Endothelial cell of umbilical vein (primary cell): ENCODE data around the gene AK5. TPM values are rescaled to one million over a fixed set of nuclear protein-coding genes. Genes with fewer than 3 reads are reported as not detected.

ENCODE experiments used
- BruUV-seq: library from RNA; stranded (reverse); fragments of 400-500 nt; replicated peaks from 2 replicates; lab custom pipeline; 2021; lab: Mats Ljungman, UMichigan
- CTCF ChIA-PET: fragments of 300-600, 350-600 bp; sonication (Branson Sonifier 250); formaldehyde crosslinking; loops from one replicate; lab custom pipeline; 2021; ENCODE audit warnings: antibody characterized with exemption, inconsistent platforms; lab: Charles Lee
- POLR2A ChIA-PET: fragments of 300-600, 350-600 bp; sonication (Branson Sonifier 250); formaldehyde crosslinking; loops from one replicate; lab custom pipeline; 2021; ENCODE audit warnings: antibody characterized with exemption, inconsistent platforms; lab: Charles Lee
- DNase-seq: peaks from one replicate; pipeline ENCODE4 v3.0.0-alpha.2; 2011; ENCODE audit warnings: low read depth, low spot score
- FAIRE-seq: peaks from 2 replicates; lab custom pipeline; 2011; peaks lifted over from hg19 to GRCh38; lab: Jason Lieb, UNC
- H2AFZ ChIP-seq: 2 replicates; pipeline ENCODE4 v1.6.0; 2012; ENCODE audit warnings: low read depth, low read length, control low read depth, inconsistent platforms
- H3K27ac ChIP-seq: 2 replicates; pipeline ENCODE4 v1.5.1; 2011; ENCODE audit warnings: low read depth, mild to moderate bottlenecking, control low read depth, low read length, moderate library complexity; ENCODE audit not compliant: insufficient read depth
- H3K27me3 ChIP-seq, 2 experiments: 2 replicates each; pipeline versions ENCODE4 v1.6.0 to v1.6.1; 2011; ENCODE audit warnings: low read length in 2 of 2, mixed read lengths in 1 of 2; ENCODE audit not compliant: control insufficient read depth in 2 of 2, insufficient read depth in 2 of 2
- H3K36me3 ChIP-seq, 2 experiments: 2 replicates in 1 of 2; 3 replicates in 1 of 2; pipeline ENCODE4 v1.5.1; 2011; ENCODE audit warnings: low read length in 2 of 2, mild to moderate bottlenecking in 1 of 2, moderate library complexity in 1 of 2; ENCODE audit not compliant: control insufficient read depth in 2 of 2, insufficient read depth in 2 of 2; ENCODE audit errors: extremely low read depth in 1 of 2
- H3K4me1 ChIP-seq: 3 replicates; pipeline ENCODE4 v1.5.1; 2011; ENCODE audit warnings: mild to moderate bottlenecking, low read length; ENCODE audit not compliant: control insufficient read depth, insufficient read depth; ENCODE audit errors: extremely low read depth
- H3K4me2 ChIP-seq: 2 replicates; pipeline ENCODE4 v1.6.1; 2011; ENCODE audit warnings: low read length, control low read depth, mixed read lengths; ENCODE audit not compliant: insufficient read depth
- H3K4me3 ChIP-seq, 3 experiments: fragments of 200-600 bp in 1 of 3; sonication (generic), shearing (Covaris generic) in 1 of 3; replicated peaks in 1 of 3; 2 replicates each; pipeline ENCODE4 v1.5.1; 2011 to 2016; ENCODE audit warnings: control low read depth in 3 of 3, low read length in 3 of 3, mild to moderate bottlenecking in 2 of 3, inconsistent platforms in 1 of 3, low read depth in 1 of 3, moderate library complexity in 1 of 3; ENCODE audit not compliant: insufficient read depth in 1 of 3
- H3K79me2 ChIP-seq: 2 replicates; pipeline ENCODE4 v1.6.0; 2012; ENCODE audit warnings: low read length, inconsistent platforms; ENCODE audit not compliant: control insufficient read depth, insufficient read depth
- H3K9ac ChIP-seq: replicated peaks from 2 replicates; pipeline ENCODE3; 2011; ENCODE audit warnings: low read length, control low read depth; ENCODE audit not compliant: insufficient read depth; ENCODE audit errors: extremely low read depth
- H3K9me1 ChIP-seq: replicated peaks from 3 replicates; pipeline ENCODE4 v1.6.0; 2011; ENCODE audit warnings: mild to moderate bottlenecking, low read length; ENCODE audit not compliant: control insufficient read depth, insufficient read depth; ENCODE audit errors: extremely low read depth
- H3K9me3 ChIP-seq: replicated peaks from 2 replicates; pipeline ENCODE4 v1.5.1; 2012; ENCODE audit warnings: low read length, inconsistent platforms; ENCODE audit not compliant: control insufficient read depth, insufficient read depth
- H4K20me1 ChIP-seq: replicated peaks from 2 replicates; pipeline ENCODE3; 2011; ENCODE audit warnings: mild to moderate bottlenecking, low read length; ENCODE audit not compliant: control insufficient read depth, insufficient read depth; ENCODE audit errors: extremely low read depth
- EZH2 ChIP-seq: IDR thresholded peaks from 2 replicates; pipeline ENCODE4 v1.6.1; 2012; ENCODE audit warnings: borderline replicate concordance, low read depth, mild to moderate bottlenecking, moderate library complexity, low read length, inconsistent platforms; ENCODE audit not compliant: severe bottlenecking
- FOS ChIP-seq: IDR thresholded peaks from 2 replicates; pipeline ENCODE4 v1.6.1; 2011; ENCODE audit warnings: mild to moderate bottlenecking, low read length, moderate library complexity, borderline replicate concordance; ENCODE audit not compliant: insufficient read depth
- GATA2 ChIP-seq: IDR thresholded peaks from 2 replicates; pipeline ENCODE4 v1.7.0; 2011; ENCODE audit warnings: low read depth, mild to moderate bottlenecking, moderate library complexity, mixed read lengths, low read length; ENCODE audit not compliant: insufficient read length, insufficient read depth
- JUN ChIP-seq: IDR thresholded peaks from 2 replicates; pipeline ENCODE4 v1.6.1; 2011; ENCODE audit warnings: borderline replicate concordance, low read depth; ENCODE audit not compliant: insufficient read length, insufficient read depth
- MYC ChIP-seq: IDR thresholded peaks from one replicate; pipeline ENCODE4 v1.6.1; 2011; ENCODE audit warnings: mild to moderate bottlenecking, low read depth, low read length
- POLR2A ChIP-seq: IDR thresholded peaks from 2 replicates; pipeline ENCODE4 v1.6.1; 2012; ENCODE audit warnings: low read depth, mild to moderate bottlenecking, control low read depth, low read length
- POLR2AphosphoS5 ChIP-seq: IDR thresholded peaks from 2 replicates; pipeline ENCODE4 v1.6.1; 2012; ENCODE audit warnings: low read depth, mild to moderate bottlenecking, control low read depth, low read length, moderate library complexity; ENCODE audit not compliant: insufficient read depth
- dilution Hi-C: fragments of 300-500 bp; cut with MboI; formaldehyde crosslinking; loops from one replicate; pipeline ENCODE4 v1.15.0; 2019; ENCODE audit warnings: low sequenced_read_pairs; ENCODE audit not compliant: extremely low pct_ligation_motif_present
- intact Hi-C: fragments of 100-400 bp; cut with micrococcal nuclease; formaldehyde crosslinking; loops from one replicate; pipeline ENCODE4 v1.10.0; 2022
- polyA plus RNA-seq, 4 experiments: library from polyadenylated mRNA; depleted of rRNA in 3 of 4; stranded (reverse) in 3 of 4; unstranded in 1 of 4; fragments of >200 nt; gene quantifications; 2 replicates each; pipeline versions ENCODE4 v1.2.1 to v1.2.3, GENCODE V29; 2011 to 2012; ENCODE audit warnings: missing spikeins in 1 of 4
- total RNA-seq: library from RNA; stranded (reverse); gene quantifications from 2 replicates; pipeline ENCODE4 v1.2.3, GENCODE V29; 2021
- TF ChIP-seq, protein P1 (sequence below): IDR thresholded peaks from 2 replicates; pipeline ENCODE4 v1.6.1; 2011; ENCODE audit not compliant: insufficient read depth, insufficient read length
- TF ChIP-seq, protein P2 (sequence below), 2 donors: IDR thresholded peaks; 1 replicate in 1 of 2; 2 replicates in 1 of 2; pipeline ENCODE4 v1.5.1; 2011; ENCODE audit warnings: low read length in 2 of 2, mild to moderate bottlenecking in 2 of 2, moderate library complexity in 2 of 2, control low read depth in 1 of 2, inconsistent platforms in 1 of 2, low read depth in 1 of 2; ENCODE audit not compliant: insufficient read depth in 1 of 2; ENCODE audit errors: extremely low read depth in 1 of 2

Gene AK5
- total and polyA plus RNA-seq, 2 donors (not counting 3 experiments of a cell fraction or from before 2014, with no cell fraction given) = 5.0 to 7.5 TPM

DNA sequence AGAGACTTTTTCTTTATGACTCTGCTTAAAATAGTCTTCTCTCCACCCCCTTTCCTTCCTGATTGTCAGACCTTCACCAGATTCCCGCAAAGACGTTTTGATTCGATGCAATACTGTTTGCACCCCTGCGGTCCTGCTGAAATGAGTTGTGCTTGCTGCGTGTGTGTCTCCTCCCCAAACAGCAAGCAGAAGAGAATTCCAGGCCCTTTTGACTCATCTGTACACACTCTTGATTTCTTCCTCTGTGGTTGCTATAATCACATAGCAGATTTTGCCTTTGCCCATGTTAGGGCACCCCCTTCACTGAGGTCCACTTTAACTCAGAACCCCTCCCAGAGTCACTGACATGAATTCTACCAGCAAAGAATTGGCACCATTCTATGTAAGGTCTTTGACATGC is 264.2 kb downstream of the AK5 start:
- DNase-seq (no peak), FAIRE-seq (no peak)

More for the DNA sequence above, 264.2 kb downstream of the AK5 start:
- ChIA-PET CTCF (interaction anchor here (1.4 kb wide), 1 partner anchor 11 kb away, joined by 4 read pairs; no protein-coding TSS in a partner anchor), POLR2A (no interaction called here)
- intact Hi-C loops (no loop called here), dilution Hi-C loops (no loop called here)
- Histone ChIP-seq H3K9me1 (no peaks in the 10 kb centered on the region), H4K20me1 (no peaks in the 10 kb centered on the region), H3K4me3 (no peak overlapping the region), H3K36me3 (no peaks in the 10 kb centered on the region), H3K9ac (no peak overlapping the region), H3K4me1 (no peaks in the 10 kb centered on the region), H2AFZ (no peak overlapping the region), H3K27me3 (no peaks in the 10 kb centered on the region), H3K4me2 (no peak overlapping the region), H3K9me3 (no peaks in the 10 kb centered on the region), H3K27ac (no peak overlapping the region), H3K79me2 (no peaks in the 10 kb centered on the region)
- TF ChIP-seq GATA2 = no peak
- TF ChIP-seq, protein P1, sequence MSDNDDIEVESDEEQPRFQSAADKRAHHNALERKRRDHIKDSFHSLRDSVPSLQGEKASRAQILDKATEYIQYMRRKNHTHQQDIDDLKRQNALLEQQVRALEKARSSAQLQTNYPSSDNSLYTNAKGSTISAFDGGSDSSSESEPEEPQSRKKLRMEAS = no peak
- no peak for TF ChIP-seq EZH2
- no peak for TF ChIP-seq JUN
- TF ChIP-seq POLR2A = no peak
- no peak for TF ChIP-seq POLR2AphosphoS5
- TF ChIP-seq, protein P2, sequence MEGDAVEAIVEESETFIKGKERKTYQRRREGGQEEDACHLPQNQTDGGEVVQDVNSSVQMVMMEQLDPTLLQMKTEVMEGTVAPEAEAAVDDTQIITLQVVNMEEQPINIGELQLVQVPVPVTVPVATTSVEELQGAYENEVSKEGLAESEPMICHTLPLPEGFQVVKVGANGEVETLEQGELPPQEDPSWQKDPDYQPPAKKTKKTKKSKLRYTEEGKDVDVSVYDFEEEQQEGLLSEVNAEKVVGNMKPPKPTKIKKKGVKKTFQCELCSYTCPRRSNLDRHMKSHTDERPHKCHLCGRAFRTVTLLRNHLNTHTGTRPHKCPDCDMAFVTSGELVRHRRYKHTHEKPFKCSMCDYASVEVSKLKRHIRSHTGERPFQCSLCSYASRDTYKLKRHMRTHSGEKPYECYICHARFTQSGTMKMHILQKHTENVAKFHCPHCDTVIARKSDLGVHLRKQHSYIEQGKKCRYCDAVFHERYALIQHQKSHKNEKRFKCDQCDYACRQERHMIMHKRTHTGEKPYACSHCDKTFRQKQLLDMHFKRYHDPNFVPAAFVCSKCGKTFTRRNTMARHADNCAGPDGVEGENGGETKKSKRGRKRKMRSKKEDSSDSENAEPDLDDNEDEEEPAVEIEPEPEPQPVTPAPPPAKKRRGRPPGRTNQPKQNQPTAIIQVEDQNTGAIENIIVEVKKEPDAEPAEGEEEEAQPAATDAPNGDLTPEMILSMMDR (IDR thresholded peaks at IDR 0.05; ENCODE audit: extremely low read depth in 1 of 2, insufficient read depth in 1 of 2, low read depth in 1 of 2, low read length in 2 of 2) = no peak
- TF ChIP-seq MYC = no peak
- no peak for TF ChIP-seq FOS
- no TSS peak for BruUV-seq
